ENCODE results near the gene ASCL5. TPM values are rescaled to one million over a fixed set of nuclear protein-coding genes. Genes with fewer than 3 reads are reported as not detected.

Gene ASCL5
- total RNA-seq, 2 donors from 2014 or later = not detected

- peak; percentile 98 for ATAC-seq
- intact Hi-C loops (cut with DNase I, micrococcal nuclease) = no loop called here
- DNase-seq = peak; percentile 96 to 97
Observed at GRCh38 chr1:201154389-201155165, 27.6 kb upstream of the ASCL5 start, which contains the start of gene TMEM9. TSS of gene TMEM9 (minus strand) at chr1:201154474. CDS start at chr1:201153923, 551 bp downstream.

- ATAC-seq = peak; percentile 79
- DNase-seq = no peak
- intact Hi-C loops (cut with DNase I, micrococcal nuclease) = no loop called here
Observed at GRCh38 chr1:201153474-201154388, 26.7 kb upstream of the ASCL5 start.

- ATAC-seq (peak; percentile 44), DNase-seq (no peak)
- intact Hi-C loops (cut with DNase I, micrococcal nuclease) = loop anchor here in 1 of 2 donors (10.0 kb wide), 1 partner anchor 75 kb away; no protein-coding TSS in a partner anchor
Observed at GRCh38 chr1:201149400-201149799, 22.4 kb upstream of the ASCL5 start.

GRCh38 chr1:201147396-201148015 is 20.5 kb upstream of the ASCL5 start:
- intact Hi-C loops (cut with DNase I, micrococcal nuclease) = loop anchor here in 1 of 2 donors (10.0 kb wide), 1 partner anchor 77 kb away; no protein-coding TSS in a partner anchor
- ATAC-seq (no peak), DNase-seq (no peak)

GRCh38 chr1:201146626-201147390 is 19.8 kb upstream of the ASCL5 start:
- DNase-seq (no peak), ATAC-seq (no peak)
- intact Hi-C loops (cut with DNase I, micrococcal nuclease) = loop anchor here in 1 of 2 donors (10.0 kb wide), 1 partner anchor 78 kb away; no protein-coding TSS in a partner anchor

GRCh38 chr1:201145816-201146215 is 18.8 kb upstream of the ASCL5 start:
- intact Hi-C loops (cut with DNase I, micrococcal nuclease) = loop anchor here in 1 of 2 donors (10.0 kb wide), 1 partner anchor 79 kb away; no protein-coding TSS in a partner anchor
- no peak for DNase-seq
- ATAC-seq = no peak

- DNase-seq = no peak
- intact Hi-C loops (cut with DNase I, micrococcal nuclease) = loop anchor here in 1 of 2 donors (10.0 kb wide), 1 partner anchor 80 kb away; no protein-coding TSS in a partner anchor
- no peak for ATAC-seq
Observed at GRCh38 chr1:201145132-201145531, 18.1 kb upstream of the ASCL5 start.

GRCh38 chr1:201144701-201145100 is 17.7 kb upstream of the ASCL5 start:
- DNase-seq (no peak), ATAC-seq (no peak)
- intact Hi-C loops (cut with DNase I, micrococcal nuclease) = loop anchor here in 1 of 2 donors (10.0 kb wide), 1 partner anchor 80 kb away; no protein-coding TSS in a partner anchor

GRCh38 chr1:201143726-201144635 is 17.0 kb upstream of the ASCL5 start:
- intact Hi-C loops (cut with DNase I, micrococcal nuclease) = loop anchor here in 1 of 2 donors (10.0 kb wide), 1 partner anchor 81 kb away; no protein-coding TSS in a partner anchor
- ATAC-seq (no peak), DNase-seq (no peak)

GRCh38 chr1:201142849-201143725 is 16.1 kb upstream of the ASCL5 start:
- intact Hi-C loops (cut with DNase I, micrococcal nuclease) = loop anchor here in 1 of 2 donors (10.0 kb wide), 1 partner anchor 82 kb away; no protein-coding TSS in a partner anchor
- DNase-seq (no peak), ATAC-seq (no peak)

- DNase-seq (no peak), ATAC-seq (no peak)
- intact Hi-C loops (cut with DNase I, micrococcal nuclease) = loop anchor here in 1 of 2 donors (10.0 kb wide), 1 partner anchor 83 kb away; no protein-coding TSS in a partner anchor
Observed at GRCh38 chr1:201142011-201142848, 15.2 kb upstream of the ASCL5 start.

- DNase-seq = no peak
- intact Hi-C loops (cut with DNase I, micrococcal nuclease) = loop anchor here in 1 of 2 donors (10.0 kb wide), 1 partner anchor 83 kb away; no protein-coding TSS in a partner anchor
- ATAC-seq = peak; percentile 65
Observed at GRCh38 chr1:201141418-201141817, 14.4 kb upstream of the ASCL5 start.

- DNase-seq (no peak), ATAC-seq (no peak)
- intact Hi-C loops (cut with DNase I, micrococcal nuclease) = loop anchor here in 1 of 2 donors (10.0 kb wide), 1 partner anchor 84 kb away; no protein-coding TSS in a partner anchor
Observed at GRCh38 chr1:201140941-201141260, 13.9 kb upstream of the ASCL5 start.

GRCh38 chr1:201140235-201140940 is 13.4 kb upstream of the ASCL5 start:
- intact Hi-C loops (cut with DNase I, micrococcal nuclease) = loop anchor here in 1 of 2 donors (10.0 kb wide), 1 partner anchor 84 kb away; no protein-coding TSS in a partner anchor
- no peak for ATAC-seq
- no peak for DNase-seq
